HepG2 (cell line): ENCODE data around the gene RBM6. TPM values are rescaled to one million over a fixed set of nuclear protein-coding genes. Genes with fewer than 3 reads are reported as not detected.

Source experiments
- ATAC-seq: fragments of 200-7000 bp; cut with Tn5 transposase; 3 replicates; pipeline ENCODE4 v1.9.1; 2020; ENCODE audit warnings: mild to moderate bottlenecking, moderate library complexity
- BruUV-seq: library from RNA; stranded (reverse); fragments of 400-500 nt; replicated peaks from 2 replicates; lab custom pipeline; 2021; lab: Mats Ljungman, UMichigan
- CTCF ChIA-PET: fragments of 300-600 bp; formaldehyde crosslinking; extraction: SDS; loops from one replicate; lab custom pipeline; 2021; ENCODE audit warnings: low total read pairs, inconsistent platforms, low intra/inter-chr PET ratio; lab: Yijun Ruan, JAX
- POLR2A ChIA-PET: fragments of 350-600 bp; sonication (Branson Sonifier 250); formaldehyde crosslinking; loops from one replicate; lab custom pipeline; 2020; ENCODE audit warnings: antibody characterized with exemption, inconsistent platforms; lab: Yijun Ruan, JAX
- DNase-seq: peaks from one replicate; pipeline ENCODE4 v3.0.0-alpha.2; 2015; ENCODE audit warnings: low spot score
- FAIRE-seq: peaks from 3 replicates; lab custom pipeline; 2011; peaks lifted over from hg19 to GRCh38; lab: Jason Lieb, UNC
- H2AFZ ChIP-seq: one replicate; pipeline ENCODE4 v1.6.1; 2011; ENCODE audit warnings: low read length, inconsistent platforms
- H3K27ac ChIP-seq: fragments of 300-600 bp; 3 replicates; pipeline ENCODE4 v1.8.0; 2011; ENCODE audit warnings: mixed run types, mild to moderate bottlenecking, mixed read lengths, low read length, inconsistent platforms; ENCODE audit not compliant: insufficient read depth; ENCODE audit errors: extremely low read length
- H3K27me3 ChIP-seq, 2 experiments: fragments of 200-600 bp in 1 of 2; 2 replicates in 1 of 2; 3 replicates in 1 of 2; pipeline versions ENCODE4 v1.6.0 to v1.8.0; 2011; ENCODE audit warnings: low read length in 2 of 2, mild to moderate bottlenecking in 2 of 2, moderate library complexity in 2 of 2, inconsistent platforms in 1 of 2; ENCODE audit not compliant: insufficient read depth in 2 of 2, control insufficient read depth in 1 of 2
- H3K36me3 ChIP-seq, 2 experiments: fragments of 200-600 bp in 1 of 2; replicated peaks in 1 of 2; 2 replicates in 1 of 2; 3 replicates in 1 of 2; pipeline versions ENCODE4 v1.5.1 to v1.8.0; 2011; ENCODE audit warnings: low read length in 2 of 2, inconsistent platforms in 1 of 2; ENCODE audit not compliant: insufficient read depth in 2 of 2, control insufficient read depth in 1 of 2
- H3K4me1 ChIP-seq: 2 replicates; pipeline ENCODE4 v1.5.1; 2012; ENCODE audit warnings: low read length, inconsistent platforms; ENCODE audit not compliant: insufficient read depth
- H3K4me2 ChIP-seq: 2 replicates; pipeline ENCODE4 v1.6.0; 2011; ENCODE audit warnings: low read depth, low read length, inconsistent platforms
- H3K4me3 ChIP-seq, 3 experiments: fragments of 200-600 bp in 1 of 3; sonication (generic), shearing (Covaris generic) in 1 of 3; replicated peaks in 1 of 3; 2 replicates each; pipeline ENCODE4 v1.5.1; 2011 to 2016; ENCODE audit warnings: low read length in 3 of 3, inconsistent platforms in 2 of 3, low read depth in 2 of 3, mild to moderate bottlenecking in 2 of 3, control low read depth in 1 of 3, mixed read lengths in 1 of 3; ENCODE audit not compliant: insufficient read depth in 1 of 3
- H3K79me2 ChIP-seq: one replicate; pipeline ENCODE4 v1.6.1; 2011; ENCODE audit warnings: low read length, inconsistent platforms; ENCODE audit not compliant: insufficient read depth
- H3K9ac ChIP-seq: 2 replicates; pipeline ENCODE4 v1.6.0; 2011; ENCODE audit warnings: mild to moderate bottlenecking, low read depth, low read length, inconsistent platforms; ENCODE audit not compliant: insufficient read depth
- H3K9me3 ChIP-seq: 2 replicates; pipeline ENCODE4 v1.5.1; 2012; ENCODE audit warnings: mild to moderate bottlenecking, low read length
- H4K20me1 ChIP-seq: 2 replicates; pipeline ENCODE4 v1.6.0; 2011; ENCODE audit warnings: inconsistent platforms, mild to moderate bottlenecking, low read length, moderate library complexity; ENCODE audit not compliant: insufficient read depth
- CBFB ChIP-seq: sonication (generic); formaldehyde crosslinking; IDR thresholded peaks from 2 replicates; pipeline ENCODE4 v1.4.0; 2020; ENCODE audit warnings: missing genetic modification reagents
- FOXP4 ChIP-seq: sonication (generic); formaldehyde crosslinking; IDR thresholded peaks from 2 replicates; pipeline ENCODE4 v1.4.0; 2020; ENCODE audit warnings: missing genetic modification reagents
- HNF4A ChIP-seq: sonication (generic); formaldehyde crosslinking; IDR thresholded peaks from 2 replicates; pipeline ENCODE4 v1.4.0; 2020; ENCODE audit warnings: missing genetic modification reagents
- HNF4G ChIP-seq, 2 experiments: sonication (generic) in 1 of 2; formaldehyde crosslinking in 1 of 2; IDR thresholded peaks; 2 replicates each; pipeline versions ENCODE4 v1.4.0 to v1.6.1; 2011 to 2020; ENCODE audit warnings: borderline replicate concordance in 2 of 2, low read depth in 2 of 2, mild to moderate bottlenecking in 2 of 2, low read length in 1 of 2, missing genetic modification reagents in 1 of 2, moderate library complexity in 1 of 2
- HNRNPH1 ChIP-seq: fragments of 200-400 bp; formaldehyde crosslinking; optimal IDR thresholded peaks from 2 replicates; pipeline ENCODE3; 2017; ENCODE audit warnings: mild to moderate bottlenecking, low read depth, low read length
- KDM5B ChIP-seq: sonication (generic); formaldehyde crosslinking; IDR thresholded peaks from 2 replicates; pipeline ENCODE4 v1.4.0; 2020; ENCODE audit warnings: missing genetic modification reagents, mild to moderate bottlenecking, borderline replicate concordance
- MBD4 ChIP-seq: IDR thresholded peaks from 2 replicates; pipeline ENCODE4 v1.6.1; 2012; ENCODE audit warnings: low read length, inconsistent platforms, borderline replicate concordance
- RBM22 ChIP-seq: fragments of 200-400 bp; formaldehyde crosslinking; optimal IDR thresholded peaks from 2 replicates; pipeline ENCODE3; 2017; ENCODE audit warnings: mild to moderate bottlenecking, low read length, moderate library complexity
- REXO4 ChIP-seq: sonication (generic); formaldehyde crosslinking; IDR thresholded peaks from 2 replicates; pipeline ENCODE4 v1.8.0; 2022; ENCODE audit warnings: missing genetic modification reagents, mild to moderate bottlenecking, borderline replicate concordance
- THAP7 ChIP-seq: sonication (generic); formaldehyde crosslinking; IDR thresholded peaks from 2 replicates; pipeline ENCODE4 v1.8.1; 2023; ENCODE audit warnings: mild to moderate bottlenecking, missing genetic modification reagents
- TRAFD1 ChIP-seq: sonication (generic); formaldehyde crosslinking; IDR thresholded peaks from 2 replicates; pipeline ENCODE4 v1.5.1; 2020; ENCODE audit warnings: missing genetic modification reagents, mild to moderate bottlenecking, borderline replicate concordance
- ZC3H4 ChIP-seq: sonication (generic); formaldehyde crosslinking; IDR thresholded peaks from 2 replicates; pipeline ENCODE4 v1.4.0; 2020; ENCODE audit warnings: missing genetic modification reagents, borderline replicate concordance
- ZKSCAN1 ChIP-seq: fragments of 150-350 bp; IDR thresholded peaks from 2 replicates; pipeline ENCODE4 v1.6.1; 2014; ENCODE audit warnings: low read length
- ZNF225 ChIP-seq: sonication (generic); formaldehyde crosslinking; IDR thresholded peaks from 2 replicates; pipeline ENCODE4 v1.4.0; 2020; ENCODE audit warnings: mild to moderate bottlenecking, missing genetic modification reagents
- ZNF264 ChIP-seq: sonication (generic); formaldehyde crosslinking; IDR thresholded peaks from 2 replicates; pipeline ENCODE4 v1.4.0; 2020; ENCODE audit warnings: missing genetic modification reagents
- ZNF296 ChIP-seq: sonication (generic); formaldehyde crosslinking; conservative IDR thresholded peaks from 2 replicates; pipeline ENCODE4 v1.5.0; 2020; ENCODE audit warnings: mild to moderate bottlenecking, missing genetic modification reagents
- ZNF614 ChIP-seq: IDR thresholded peaks from 2 replicates; pipeline ENCODE4 v1.6.1; 2018; ENCODE audit warnings: missing biosample characterization, missing genetic modification reagents, inconsistent platforms, borderline replicate concordance
- ZNF761 ChIP-seq: sonication (generic); formaldehyde crosslinking; conservative IDR thresholded peaks from 2 replicates; pipeline ENCODE4 v1.4.0; 2020; ENCODE audit warnings: mild to moderate bottlenecking, missing genetic modification reagents
- ZSCAN21 ChIP-seq: sonication (generic); formaldehyde crosslinking; IDR thresholded peaks from 2 replicates; pipeline ENCODE4 v1.8.0; 2022; ENCODE audit warnings: mild to moderate bottlenecking, missing genetic modification reagents, moderate library complexity, borderline replicate concordance
- WGBS: methylation state at CpG from one replicate; pipeline ENCODE4 v1.1.6; 2017; ENCODE audit warnings: low lambda C conversion rate; 5-methylcytosine and 5-hydroxymethylcytosine counted together
- in situ Hi-C: cut with HindIII; loops from 2 replicates; pipeline ENCODE4 v1.10.0; 2017; ENCODE audit warnings: low pct_unique_long_range_greater_than_20kb; ENCODE audit not compliant: extremely low pct_ligation_motif_present
- intact Hi-C: fragments of 100-400 bp; cut with micrococcal nuclease; formaldehyde crosslinking; loops from one replicate; pipeline ENCODE4 v1.10.0; 2022; ENCODE audit not compliant: unreplicated experiment
- polyA plus RNA-seq, 8 experiments: library from polyadenylated mRNA; depleted of rRNA in 3 of 8; stranded (reverse) in 7 of 8; unstranded in 1 of 8; fragments of >200 nt; fragmentation: Illumina TruSeq in 4 of 8; extraction: Trizol in 4 of 8; gene quantifications; 2 replicates each; pipeline versions ENCODE4 v1.2.1 to v1.2.3, GENCODE V29; 2011 to 2016; ENCODE audit warnings: low read depth in 4 of 8, missing spikeins in 1 of 8, mixed read lengths in 1 of 8; ENCODE audit not compliant: insufficient read depth in 1 of 8
- total RNA-seq, 5 experiments: library from RNA; depleted of rRNA; stranded (reverse); fragments of >200 nt; fragmentation: Illumina TruSeq; extraction: Trizol; gene quantifications; 2 replicates each; pipeline ENCODE4 v1.2.3, GENCODE V29; 2016; ENCODE audit warnings: low read depth in 1 of 5

The RBM6 gene
- total and polyA plus RNA-seq, 2 of the 13 experiments (the other 11 are each of a cell fraction or from before 2014, with no cell fraction given), result 72.7 to 86.1 TPM

GRCh38 chr3:50120364-50121071 lies 180.6 kb downstream of the RBM6 start:
- no peaks in the 10 kb centered on the region for H3K79me2 ChIP-seq
- peaks cover 24 to 50% of the 10 kb centered on the region in 2 experiments for H3K36me3 ChIP-seq
- FAIRE-seq (no peak), DNase-seq (no peak), ATAC-seq (no peak)
- in situ Hi-C loops (loop anchor here (5.0 kb wide), 1 partner anchor 67 kb away; no protein-coding TSS in a partner anchor), intact Hi-C loops (loop anchor here (1.0 to 5.0 kb wide), 3 partner anchors 34 to 69 kb away; no protein-coding TSS in a partner anchor)
- no TSS peak for BruUV-seq
- no peak overlapping the region for H3K4me3 ChIP-seq
- H4K20me1 ChIP-seq, result peaks cover 2% of the 10 kb centered on the region; the same call in 1 of the 2 replicates
- H3K4me2 ChIP-seq, result no peak overlapping the region
- POLR2A ChIA-PET, result interaction anchor here (0.6 to 1.9 kb wide), 6 partner anchors 16 to 115 kb away, joined by 3 to 8 read pairs (median 4); partner anchors contain the start of gene GNAI2
- H3K27ac ChIP-seq, result no peak overlapping the region
- CTCF ChIA-PET, result interaction anchor here (1.1 to 2.8 kb wide), 5 partner anchors 33 to 105 kb away, joined by 3 to 50 read pairs (median 10); partner anchors contain the start of genes GNAT1 and SEMA3F
- H3K4me1 ChIP-seq, result peaks cover 7% of the 10 kb centered on the region; the same call in 1 of the 2 replicates
- whole genome bisulfite sequencing, result 93% methylated on average over 6 of the region's 10 CpGs
- no peak overlapping the region for H2AFZ ChIP-seq
- no peaks in the 10 kb centered on the region for H3K9me3 ChIP-seq
- no peak overlapping the region for H3K9ac ChIP-seq
- peaks cover 0 to 6% of the 10 kb centered on the region in 2 experiments; a peak in 2 of 5 replicates for H3K27me3 ChIP-seq
- TF ChIP-seq ZNF296 (CRISPR knock-in tag) (no peak), HNF4A (CRISPR knock-in tag) (no peak), THAP7 (no peak), HNF4G (IDR thresholded peaks at IDR 0.05; ENCODE audit: borderline replicate concordance, low read depth, low read length) (no peak), HNF4G (CRISPR knock-in tag; IDR thresholded peaks at IDR 0.05; ENCODE audit: borderline replicate concordance, low read depth) (no peak), ZNF614 (no peak), FOXP4 (CRISPR knock-in tag) (no peak), TRAFD1 (no peak), ZC3H4 (CRISPR knock-in tag) (no peak), MBD4 (0 out of 2 replicates have a peak, but pooled peaks have one; percentile 14), REXO4 (no peak), ZNF225 (CRISPR knock-in tag) (no peak), ZSCAN21 (no peak), RBM22 (peak; percentile 7), ZKSCAN1 (no peak), KDM5B (CRISPR knock-in tag) (no peak), ZNF761 (0 out of 2 replicates have a peak, but pooled peaks have one; percentile 2), HNRNPH1 (no peak), ZNF264 (no peak), CBFB (CRISPR knock-in tag) (no peak)
